HG03520 (cell line): ENCODE measurements around the gene DIS3L2.

Experiments
- ATAC-seq: cut with Tn5 transposase; IDR thresholded peaks from one replicate; pipeline ENCODE4 v1.9.1; 2021; ENCODE audit warnings: mild to moderate bottlenecking, moderate library complexity; ENCODE audit not compliant: unreplicated experiment

DIS3L2 gene

GRCh38 chr2:231961349-231962166 lies at the start of gene DIS3L2:
Gene DIS3L2 (plus strand): TSS chr2:231961713. CDS start chr2:232014928, 53,215 bp downstream.
- peak; percentile 88 for ATAC-seq

GRCh38 chr2:231914077-231914690 lies 47.3 kb upstream of the DIS3L2 start:
- no peak for ATAC-seq

GRCh38 chr2:231917280-231918066 lies 44.0 kb upstream of the DIS3L2 start:
- ATAC-seq = no peak

GRCh38 chr2:231918501-231919330 lies 42.8 kb upstream of the DIS3L2 start:
- ATAC-seq = no peak

- no peak for ATAC-seq
These were observed 42.0 kb upstream of the DIS3L2 start for GRCh38 chr2:231919341-231920035.

- no peak for ATAC-seq
These were observed 41.1 kb upstream of the DIS3L2 start for GRCh38 chr2:231920366-231920765.

- no peak for ATAC-seq
These were observed 40.7 kb upstream of the DIS3L2 start for GRCh38 chr2:231920795-231921194.

GRCh38 chr2:231922311-231923009 lies 39.1 kb upstream of the DIS3L2 start:
- no peak for ATAC-seq

- no peak for ATAC-seq
These were observed 38.5 kb upstream of the DIS3L2 start for GRCh38 chr2:231923010-231923344.

- ATAC-seq = no peak
These were observed 37.3 kb upstream of the DIS3L2 start for GRCh38 chr2:231923951-231924888.

GRCh38 chr2:231924889-231925275 lies 36.6 kb upstream of the DIS3L2 start:
- no peak for ATAC-seq

- peak; percentile 39 for ATAC-seq
These were observed 36.0 kb upstream of the DIS3L2 start for GRCh38 chr2:231925303-231926179.

- no peak for ATAC-seq
These were observed 35.3 kb upstream of the DIS3L2 start, which contains the start of gene NPPC for GRCh38 chr2:231926180-231926741. Gene NPPC (minus strand): TSS chr2:231926396. CDS start chr2:231926249, 147 bp downstream.

- ATAC-seq = no peak
These were observed 34.5 kb upstream of the DIS3L2 start for GRCh38 chr2:231926761-231927565.

GRCh38 chr2:231927566-231927890 lies 34.0 kb upstream of the DIS3L2 start:
- ATAC-seq = no peak

GRCh38 chr2:231928481-231928880 lies 33.0 kb upstream of the DIS3L2 start:
- no peak for ATAC-seq
